C4-2B (cell line): ENCODE results near the gene SEC22A.

Experiments
- H3K27ac ChIP-seq: fragments of 450-650 bp; 2 replicates; pipeline ENCODE4 v1.5.1; 2017
- CTCF ChIP-seq: fragments of 450-650 bp; conservative IDR thresholded peaks from 2 replicates; pipeline ENCODE4 v1.5.1; 2017; ENCODE audit warnings: mild to moderate bottlenecking
- ZFX ChIP-seq: fragments of 450-650 bp; IDR thresholded peaks from 2 replicates; pipeline ENCODE4 v1.6.1; 2017

Gene SEC22A

GRCh38 chr3:123296836-123297626 is 95.3 kb downstream of the SEC22A start:
- TF ChIP-seq ZFX = no peak
- no peak for TF ChIP-seq CTCF
- H3K27ac ChIP-seq = no peak overlapping the region

- TF ChIP-seq CTCF (no peak; the same call in 1 of the 2 replicates), ZFX (no peak)
- H3K27ac ChIP-seq = no peak overlapping the region
Observed at GRCh38 chr3:123297627-123297899, 95.8 kb downstream of the SEC22A start.

- H3K27ac ChIP-seq = no peak overlapping the region
- TF ChIP-seq CTCF = no peak
- no peak for TF ChIP-seq ZFX
Observed at GRCh38 chr3:123298903-123299302, 97.2 kb downstream of the SEC22A start.

GRCh38 chr3:123299581-123299980 is 97.8 kb downstream of the SEC22A start:
- H3K27ac ChIP-seq = no peak overlapping the region
- TF ChIP-seq ZFX (no peak), CTCF (no peak)

- no peak for TF ChIP-seq ZFX
- TF ChIP-seq CTCF = no peak
- H3K27ac ChIP-seq = no peak overlapping the region
Observed at GRCh38 chr3:123300056-123300455, 98.3 kb downstream of the SEC22A start.

- H3K27ac ChIP-seq = no peak overlapping the region
- TF ChIP-seq CTCF = no peak
- TF ChIP-seq ZFX = no peak
Observed at GRCh38 chr3:123300583-123300982, 98.8 kb downstream of the SEC22A start.

- TF ChIP-seq ZFX (no peak), CTCF (no peak)
- H3K27ac ChIP-seq = no peak overlapping the region
Observed at GRCh38 chr3:123301331-123302184, 99.8 kb downstream of the SEC22A start.
